ENCODE measurements around the gene RAP1B. TPM values are rescaled to one million over a fixed set of nuclear protein-coding genes. Genes with fewer than 3 reads are reported as not detected.

RAP1B gene
- total RNA-seq, 1 experiment from 2014 or later = 86.9 TPM

DNA sequence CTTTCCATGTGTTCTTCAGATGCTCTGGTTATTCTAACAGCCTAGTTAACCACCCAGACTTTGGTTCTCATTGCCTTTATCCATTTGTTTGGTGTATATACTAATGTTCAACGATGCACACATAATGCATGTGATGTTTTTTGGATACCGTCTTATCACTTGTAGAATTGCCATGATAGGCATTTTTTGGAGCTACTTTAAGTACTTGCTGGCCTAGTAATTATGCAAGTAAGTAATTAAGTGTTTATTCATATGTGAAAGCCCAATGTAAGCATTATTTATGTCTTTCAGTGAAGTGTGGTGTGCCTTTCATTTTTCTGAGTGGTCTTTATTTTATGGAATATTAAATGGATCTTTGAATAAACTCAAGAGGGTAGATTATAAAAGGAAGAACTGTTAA, 14.2 kb downstream of the RAP1B start:
- ChIA-PET POLR2A (interaction anchor here (0.6 kb wide), 1 partner anchor 10 kb away, joined by 3 read pairs; no protein-coding TSS in a partner anchor), CTCF (no interaction called here)
- Mint-ChIP-seq H3K27ac (no peak overlapping the region), H3K4me1 (peaks cover 32% of the 10 kb centered on the region), H3K4me3 (no peak overlapping the region), H3K9me3 (peaks cover 25% of the 10 kb centered on the region), H3K36me3 (peaks cover 37% of the 10 kb centered on the region), H3K27me3 (ENCODE audit: low read depth) (no peaks in the 10 kb centered on the region)
- ATAC-seq = no peak
- DNase-seq (ENCODE audit: low spot score) = no peak
- TF ChIP-seq E2F1 (CRISPR knock-in tag; IDR thresholded peaks at IDR 0.05) (no peak), ZBTB43 (CRISPR knock-in tag; IDR thresholded peaks at IDR 0.05) (no peak), MAX (CRISPR knock-in tag; IDR thresholded peaks at IDR 0.05) (no peak), HMGA2 (CRISPR knock-in tag; IDR thresholded peaks at IDR 0.05) (no peak), TEAD1 (CRISPR knock-in tag; IDR thresholded peaks at IDR 0.05) (no peak), CBFB (CRISPR knock-in tag; IDR thresholded peaks at IDR 0.05; ENCODE audit: low read depth) (no peak)

DNA sequence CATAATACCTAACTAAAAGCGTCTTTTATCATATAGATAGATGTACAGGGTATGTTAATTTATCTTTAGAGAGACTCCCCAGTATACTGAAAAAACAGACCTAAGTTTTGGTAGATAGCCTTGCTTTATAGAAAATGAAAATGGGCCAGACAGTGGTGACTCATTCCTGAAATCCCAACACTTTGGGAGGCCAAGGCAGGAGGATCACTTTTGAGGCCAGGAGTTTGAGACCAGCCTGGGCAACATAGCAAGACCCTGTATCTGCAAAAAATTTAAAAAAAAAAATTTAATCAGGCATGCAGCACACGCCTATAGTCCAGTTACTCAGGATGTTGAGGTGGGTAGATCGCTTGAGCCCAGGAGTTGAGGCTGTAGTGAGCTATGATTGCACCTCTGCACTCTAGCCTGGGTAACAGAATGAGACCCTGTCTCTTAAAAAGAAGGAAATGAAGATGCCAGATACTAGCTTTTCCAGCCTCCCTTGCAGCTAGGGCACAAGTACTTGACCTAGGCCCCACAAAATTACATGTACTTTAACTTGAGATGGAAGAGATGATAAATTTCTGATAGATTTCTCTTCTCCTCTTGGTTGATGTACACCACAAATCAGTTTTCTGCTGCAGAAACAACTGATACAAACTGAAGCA, 17.1 kb downstream of the RAP1B start:
- POLR2A ChIA-PET = interaction anchor here (0.9 kb wide), 1 partner anchor 17 kb away, joined by 3 read pairs; the partner anchor contains the start of gene RAP1B
- Mint-ChIP-seq H3K9me3 (peaks cover 25% of the 10 kb centered on the region), H3K4me1 (peaks cover 10% of the 10 kb centered on the region), H3K27me3 (ENCODE audit: low read depth) (no peaks in the 10 kb centered on the region), H3K27ac (no peak overlapping the region), H3K36me3 (peaks cover 37% of the 10 kb centered on the region), H3K4me3 (no peak overlapping the region)
- ATAC-seq (no peak), DNase-seq (ENCODE audit: low spot score) (no peak)
- TF ChIP-seq ZNF671 (CRISPR knock-in tag; IDR thresholded peaks at IDR 0.05) (no peak), TEAD1 (CRISPR knock-in tag; IDR thresholded peaks at IDR 0.05) (no peak), ZNF121 (CRISPR knock-in tag; IDR thresholded peaks at IDR 0.05) (peak; percentile 3; the same call in 1 of the 2 replicates)
- CTCF ChIA-PET = no interaction called here

GRCh38 chr12:68628698-68629097, 18.0 kb downstream of the RAP1B start:
- H3K27ac Mint-ChIP-seq = peak overlapping the region; percentile 57; the same call in 1 of the 2 replicates

More at GRCh38 chr12:68628698-68629097, 18.0 kb downstream of the RAP1B start:
- DNase-seq (ENCODE audit: low spot score) = no peak
- CTCF ChIA-PET = no interaction called here
- H3K36me3 Mint-ChIP-seq = peaks cover 37% of the 10 kb centered on the region
- 0 out of 2 replicates have a peak, but pooled peaks cover 3% of the 10 kb centered on the region for H3K4me1 Mint-ChIP-seq
- POLR2A ChIA-PET = interaction anchor here (0.9 kb wide), 2 partner anchors 18 to 263 kb away, joined by 3 read pairs; partner anchors contain the start of gene RAP1B
- H3K27me3 Mint-ChIP-seq (ENCODE audit: low read depth) = no peaks in the 10 kb centered on the region
- peaks cover 25% of the 10 kb centered on the region for H3K9me3 Mint-ChIP-seq
- TF ChIP-seq TCF7 (CRISPR knock-in tag; IDR thresholded peaks at IDR 0.05; ENCODE audit: low read depth) (no peak), ZBTB43 (CRISPR knock-in tag; IDR thresholded peaks at IDR 0.05) (no peak), NR3C1 (CRISPR knock-in tag; conservative IDR thresholded peaks at IDR 0.05; ENCODE audit: low read depth) (no peak), ZSCAN18 (CRISPR knock-in tag; IDR thresholded peaks at IDR 0.05) (no peak), RORB (CRISPR knock-in tag; IDR thresholded peaks at IDR 0.05) (no peak), NR2C2 (CRISPR knock-in tag; IDR thresholded peaks at IDR 0.05) (no peak), ATF6 (CRISPR knock-in tag; IDR thresholded peaks at IDR 0.05) (no peak), ATF1 (CRISPR knock-in tag; IDR thresholded peaks at IDR 0.05) (no peak)
- TF ChIP-seq, protein P1, sequence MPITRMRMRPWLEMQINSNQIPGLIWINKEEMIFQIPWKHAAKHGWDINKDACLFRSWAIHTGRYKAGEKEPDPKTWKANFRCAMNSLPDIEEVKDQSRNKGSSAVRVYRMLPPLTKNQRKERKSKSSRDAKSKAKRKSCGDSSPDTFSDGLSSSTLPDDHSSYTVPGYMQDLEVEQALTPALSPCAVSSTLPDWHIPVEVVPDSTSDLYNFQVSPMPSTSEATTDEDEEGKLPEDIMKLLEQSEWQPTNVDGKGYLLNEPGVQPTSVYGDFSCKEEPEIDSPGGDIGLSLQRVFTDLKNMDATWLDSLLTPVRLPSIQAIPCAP (CRISPR knock-in tag; IDR thresholded peaks at IDR 0.05) = no peak
- TF ChIP-seq, protein P2, sequence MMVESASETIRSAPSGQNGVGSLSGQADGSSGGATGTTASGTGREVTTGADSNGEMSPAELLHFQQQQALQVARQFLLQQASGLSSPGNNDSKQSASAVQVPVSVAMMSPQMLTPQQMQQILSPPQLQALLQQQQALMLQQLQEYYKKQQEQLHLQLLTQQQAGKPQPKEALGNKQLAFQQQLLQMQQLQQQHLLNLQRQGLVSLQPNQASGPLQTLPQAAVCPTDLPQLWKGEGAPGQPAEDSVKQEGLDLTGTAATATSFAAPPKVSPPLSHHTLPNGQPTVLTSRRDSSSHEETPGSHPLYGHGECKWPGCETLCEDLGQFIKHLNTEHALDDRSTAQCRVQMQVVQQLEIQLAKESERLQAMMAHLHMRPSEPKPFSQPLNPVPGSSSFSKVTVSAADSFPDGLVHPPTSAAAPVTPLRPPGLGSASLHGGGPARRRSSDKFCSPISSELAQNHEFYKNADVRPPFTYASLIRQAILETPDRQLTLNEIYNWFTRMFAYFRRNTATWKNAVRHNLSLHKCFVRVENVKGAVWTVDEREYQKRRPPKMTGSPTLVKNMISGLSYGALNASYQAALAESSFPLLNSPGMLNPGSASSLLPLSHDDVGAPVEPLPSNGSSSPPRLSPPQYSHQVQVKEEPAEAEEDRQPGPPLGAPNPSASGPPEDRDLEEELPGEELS (CRISPR knock-in tag; IDR thresholded peaks at IDR 0.05) = no peak
- H3K4me3 Mint-ChIP-seq = no peak overlapping the region
- no peak for ATAC-seq
